ENCODE data around the gene MCUB. TPM values are rescaled to one million over a fixed set of nuclear protein-coding genes. Genes with fewer than 3 reads are reported as not detected.

MCUB gene
- total RNA-seq, 2 donors from 2014 or later: 15.5 to 18.5 TPM

DNA sequence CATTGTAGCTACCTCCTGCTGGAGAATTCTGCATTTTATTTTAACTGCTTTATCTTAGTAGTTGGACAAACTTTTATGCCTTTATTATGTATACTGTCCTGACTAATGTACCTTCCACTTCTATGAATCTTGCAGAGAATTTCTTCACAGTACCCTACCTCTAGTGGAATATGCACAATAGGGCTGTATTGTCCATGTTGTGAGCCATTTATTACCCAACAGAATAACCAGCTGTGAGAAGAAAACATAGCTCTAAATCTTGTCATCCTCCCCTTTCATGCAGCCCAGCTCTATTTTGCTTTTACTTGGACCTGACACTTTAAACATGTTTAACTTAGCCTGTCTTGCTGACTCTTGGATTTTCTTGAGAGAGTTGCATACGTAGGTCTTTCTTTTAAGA, 56.2 kb downstream of the MCUB start:
- Histone ChIP-seq H3K9me3 (no peaks in the 10 kb centered on the region), H3K4me3 (no peak overlapping the region), H3K27me3 (replicated peaks; ENCODE audit: insufficient read depth) (no peaks in the 10 kb centered on the region), H3K27ac (no peak overlapping the region), H3K4me1 (replicated peaks) (no peaks in the 10 kb centered on the region), H3K36me3 (no peaks in the 10 kb centered on the region)
- intact Hi-C loops (cut with DNase I): no loop called here
- no peak for TF ChIP-seq POLR2A (IDR thresholded peaks at IDR 0.05)
- no peak for TF ChIP-seq POLR2AphosphoS5 (IDR thresholded peaks at IDR 0.05)
- TF ChIP-seq, protein P1, sequence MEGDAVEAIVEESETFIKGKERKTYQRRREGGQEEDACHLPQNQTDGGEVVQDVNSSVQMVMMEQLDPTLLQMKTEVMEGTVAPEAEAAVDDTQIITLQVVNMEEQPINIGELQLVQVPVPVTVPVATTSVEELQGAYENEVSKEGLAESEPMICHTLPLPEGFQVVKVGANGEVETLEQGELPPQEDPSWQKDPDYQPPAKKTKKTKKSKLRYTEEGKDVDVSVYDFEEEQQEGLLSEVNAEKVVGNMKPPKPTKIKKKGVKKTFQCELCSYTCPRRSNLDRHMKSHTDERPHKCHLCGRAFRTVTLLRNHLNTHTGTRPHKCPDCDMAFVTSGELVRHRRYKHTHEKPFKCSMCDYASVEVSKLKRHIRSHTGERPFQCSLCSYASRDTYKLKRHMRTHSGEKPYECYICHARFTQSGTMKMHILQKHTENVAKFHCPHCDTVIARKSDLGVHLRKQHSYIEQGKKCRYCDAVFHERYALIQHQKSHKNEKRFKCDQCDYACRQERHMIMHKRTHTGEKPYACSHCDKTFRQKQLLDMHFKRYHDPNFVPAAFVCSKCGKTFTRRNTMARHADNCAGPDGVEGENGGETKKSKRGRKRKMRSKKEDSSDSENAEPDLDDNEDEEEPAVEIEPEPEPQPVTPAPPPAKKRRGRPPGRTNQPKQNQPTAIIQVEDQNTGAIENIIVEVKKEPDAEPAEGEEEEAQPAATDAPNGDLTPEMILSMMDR (IDR thresholded peaks at IDR 0.05): no peak
- DNase-seq (ENCODE audit: low spot score): no peak
- 72% methylated on average over 1 of the region's 1 CpG for WGBS

DNA sequence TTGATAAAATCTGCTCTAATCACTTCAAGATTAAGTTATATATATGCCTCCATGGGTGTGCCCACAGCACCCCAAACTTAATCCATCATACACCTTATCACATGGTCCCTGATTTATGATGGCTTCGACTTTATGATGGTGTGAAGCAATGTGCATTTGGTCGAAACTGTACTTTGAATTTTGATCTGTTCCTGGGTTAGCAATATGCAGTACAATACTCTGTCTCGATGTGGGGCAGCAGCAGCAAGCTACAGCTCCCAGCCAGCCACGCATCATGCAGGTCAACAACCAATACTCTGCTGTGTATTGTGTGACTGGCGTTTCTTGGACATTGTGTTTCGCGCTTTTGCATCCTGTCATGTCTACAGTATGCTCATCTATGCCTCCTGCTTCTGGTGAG, 62.6 kb downstream of the MCUB start:
- DNase-seq (ENCODE audit: low spot score): no peak
- no peak for TF ChIP-seq POLR2A (IDR thresholded peaks at IDR 0.05)
- TF ChIP-seq POLR2AphosphoS5 (IDR thresholded peaks at IDR 0.05): no peak
- TF ChIP-seq, protein P1 (IDR thresholded peaks at IDR 0.05): no peak
- no peaks in the 10 kb centered on the region for H3K27me3 ChIP-seq (replicated peaks; ENCODE audit: insufficient read depth)
- H3K9me3 ChIP-seq: no peaks in the 10 kb centered on the region
- intact Hi-C loops (cut with DNase I): no loop called here
- 87% methylated on average over 7 of the region's 7 CpGs for WGBS
- H3K36me3 ChIP-seq: no peaks in the 10 kb centered on the region
- no peak overlapping the region for H3K4me3 ChIP-seq
- no peak overlapping the region for H3K27ac ChIP-seq
- no peaks in the 10 kb centered on the region for H3K4me1 ChIP-seq (replicated peaks)

DNA sequence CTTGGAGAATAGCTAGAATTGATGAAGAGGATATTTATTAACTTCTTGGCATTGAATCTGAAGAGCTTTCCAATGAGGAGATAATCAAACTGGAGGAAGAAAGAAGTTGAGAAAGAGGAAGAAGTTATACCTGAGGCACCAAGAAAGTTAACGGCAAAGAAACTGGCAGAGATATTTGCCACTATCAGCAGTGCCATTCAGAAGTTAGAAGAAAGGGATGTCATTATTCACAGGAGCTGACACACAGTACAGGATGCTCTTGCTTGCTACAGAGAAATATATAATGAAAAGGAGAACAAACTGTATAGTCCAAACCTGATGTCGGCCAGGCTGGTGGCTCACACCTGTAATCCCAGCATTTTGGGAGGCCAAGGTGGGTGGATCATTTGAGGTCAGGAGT, 64.5 kb downstream of the MCUB start:
- H3K36me3 ChIP-seq: no peaks in the 10 kb centered on the region
- no peaks in the 10 kb centered on the region for H3K4me1 ChIP-seq (replicated peaks)
- WGBS: 91% methylated on average over 2 of the region's 2 CpGs
- no peaks in the 10 kb centered on the region for H3K9me3 ChIP-seq
- intact Hi-C loops (cut with DNase I): no loop called here
- no peak for DNase-seq (ENCODE audit: low spot score)
- H3K4me3 ChIP-seq: no peak overlapping the region
- TF ChIP-seq POLR2AphosphoS5 (IDR thresholded peaks at IDR 0.05) (no peak), POLR2A (IDR thresholded peaks at IDR 0.05) (no peak)
- TF ChIP-seq, protein P1 (IDR thresholded peaks at IDR 0.05): no peak
- no peak overlapping the region for H3K27ac ChIP-seq
- H3K27me3 ChIP-seq (replicated peaks; ENCODE audit: insufficient read depth): no peaks in the 10 kb centered on the region

DNA sequence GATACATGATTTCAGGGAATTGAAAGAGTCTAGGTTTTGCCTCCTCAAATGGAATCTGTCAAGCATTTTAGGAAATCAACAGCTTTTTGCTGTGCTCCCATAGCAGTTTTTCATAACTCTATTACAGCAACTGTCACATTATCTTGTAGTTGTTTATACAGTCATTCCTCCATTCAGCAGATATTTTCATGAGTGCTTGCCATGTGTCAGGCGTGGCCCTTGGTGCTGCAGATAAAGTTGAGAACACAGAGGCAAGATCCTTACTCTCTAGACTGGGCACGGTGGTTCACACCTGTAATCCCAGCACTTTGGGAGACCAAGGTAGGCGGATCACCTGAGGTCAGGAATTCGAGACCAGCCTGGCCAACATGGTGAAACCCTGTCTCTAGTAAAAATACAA, 67.3 kb downstream of the MCUB start:
- H3K4me3 ChIP-seq: no peak overlapping the region
- intact Hi-C loops (cut with DNase I): no loop called here
- 96% methylated on average over 4 of the region's 4 CpGs for WGBS
- DNase-seq (ENCODE audit: low spot score): no peak
- H3K9me3 ChIP-seq: no peaks in the 10 kb centered on the region
- TF ChIP-seq POLR2A (IDR thresholded peaks at IDR 0.05) (no peak), POLR2AphosphoS5 (IDR thresholded peaks at IDR 0.05) (no peak)
- TF ChIP-seq, protein P1 (IDR thresholded peaks at IDR 0.05): no peak
- no peaks in the 10 kb centered on the region for H3K27me3 ChIP-seq (replicated peaks; ENCODE audit: insufficient read depth)
- no peaks in the 10 kb centered on the region for H3K4me1 ChIP-seq (replicated peaks)
- H3K27ac ChIP-seq: no peak overlapping the region
- no peaks in the 10 kb centered on the region for H3K36me3 ChIP-seq

DNA sequence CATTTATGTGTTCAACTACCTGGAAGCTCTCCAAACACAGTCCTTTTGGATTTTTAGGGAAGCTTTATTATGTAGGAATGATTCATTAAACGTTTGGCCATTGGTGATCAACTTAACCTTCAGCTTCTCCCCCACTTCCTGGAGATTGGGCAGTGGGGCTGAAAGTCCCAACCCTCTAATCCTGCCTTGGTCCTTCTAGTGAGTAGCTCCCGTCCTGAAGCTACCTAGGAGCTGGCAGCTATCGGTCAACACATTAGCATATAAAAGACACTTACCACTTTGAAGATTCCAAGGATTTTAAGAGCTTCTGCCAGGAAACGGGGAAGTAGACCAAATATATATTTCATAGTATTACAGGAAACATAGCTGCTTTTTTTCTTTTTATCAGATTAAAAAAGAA, 69.7 kb downstream of the MCUB start:
- TF ChIP-seq POLR2A (IDR thresholded peaks at IDR 0.05) (no peak), POLR2AphosphoS5 (IDR thresholded peaks at IDR 0.05) (no peak)
- TF ChIP-seq, protein P1 (IDR thresholded peaks at IDR 0.05): no peak
- WGBS: 39% methylated on average over 4 of the region's 4 CpGs
- H3K36me3 ChIP-seq: no peaks in the 10 kb centered on the region

More for the DNA sequence above, 69.7 kb downstream of the MCUB start:
- no peaks in the 10 kb centered on the region for H3K27me3 ChIP-seq (replicated peaks; ENCODE audit: insufficient read depth)
- H3K27ac ChIP-seq: no peak overlapping the region
- no peaks in the 10 kb centered on the region for H3K9me3 ChIP-seq
- H3K4me3 ChIP-seq: no peak overlapping the region
- H3K4me1 ChIP-seq (replicated peaks): no peaks in the 10 kb centered on the region
- DNase-seq (ENCODE audit: low spot score): no peak
- intact Hi-C loops (cut with DNase I): no loop called here

Data from prostate gland (tissue), 2 donors.